SK-N-SH treated with all-trans-retinoic acid at 6 μM for 48 hours (cell line): ENCODE data around the gene ANKRD28.

Experiments
- ATAC-seq: fragments of 200-7000 bp; cut with Tn5 transposase; 3 replicates; pipeline ENCODE4 v1.9.1; 2020; ENCODE audit warnings: mild to moderate bottlenecking, moderate library complexity
- ARNTL ChIP-seq: fragments of 450-650 bp; formaldehyde crosslinking; IDR thresholded peaks from 2 replicates; pipeline ENCODE4 v1.5.0; 2020; ENCODE audit warnings: low read depth, mild to moderate bottlenecking, moderate library complexity, borderline replicate concordance
- BACH2 ChIP-seq: fragments of 250-450 bp; sonication (Bioruptor Pico); IDR thresholded peaks from 2 replicates; pipeline ENCODE4 v1.9.0; 2021; ENCODE audit warnings: mild to moderate bottlenecking, borderline replicate concordance
- CREB5 ChIP-seq: fragments of 250-450 bp; sonication (Bioruptor Pico); IDR thresholded peaks from 2 replicates; pipeline ENCODE4 v1.5.1; 2020; ENCODE audit warnings: low read depth, mild to moderate bottlenecking, moderate library complexity
- CSDC2 ChIP-seq: fragments of 250-450 bp; sonication (Bioruptor Pico); IDR thresholded peaks from 2 replicates; pipeline ENCODE4 v1.5.0; 2020; ENCODE audit warnings: mild to moderate bottlenecking, moderate library complexity
- CSRNP3 ChIP-seq: fragments of 250-450 bp; sonication (Bioruptor Pico); IDR thresholded peaks from 2 replicates; pipeline ENCODE4 v1.5.1; 2021; ENCODE audit warnings: mild to moderate bottlenecking, moderate library complexity
- ESRRG ChIP-seq: fragments of 250-450 bp; sonication (Bioruptor Pico); IDR thresholded peaks from 2 replicates; pipeline ENCODE4 v1.6.1; 2021; ENCODE audit warnings: mild to moderate bottlenecking
- GLIS3 ChIP-seq: fragments of 250-450 bp; sonication (Bioruptor Pico); IDR thresholded peaks from 2 replicates; pipeline ENCODE4 v1.5.0; 2020; ENCODE audit warnings: mild to moderate bottlenecking, moderate library complexity
- ISL1 ChIP-seq: fragments of 250-450 bp; sonication (Bioruptor Pico); IDR thresholded peaks from 2 replicates; pipeline ENCODE4 v2.1.2; 2022; ENCODE audit warnings: mild to moderate bottlenecking, moderate library complexity
- OSR1 ChIP-seq: fragments of 250-450 bp; sonication (Bioruptor Pico); IDR thresholded peaks from 2 replicates; pipeline ENCODE4 v1.8.0; 2022; ENCODE audit warnings: moderate library complexity, mild to moderate bottlenecking, inconsistent platforms
- PATZ1 ChIP-seq: fragments of 250-450 bp; sonication (Bioruptor Pico); IDR thresholded peaks from 2 replicates; pipeline ENCODE4 v1.8.0; 2020; ENCODE audit warnings: mild to moderate bottlenecking, moderate library complexity, borderline replicate concordance
- POU6F1 ChIP-seq: fragments of 250-450 bp; sonication (Bioruptor Pico); IDR thresholded peaks from 2 replicates; pipeline ENCODE4 v1.8.0; 2021; ENCODE audit warnings: low read depth, mild to moderate bottlenecking, moderate library complexity, borderline replicate concordance
- PPARA ChIP-seq: fragments of 250-450 bp; sonication (Bioruptor Pico); IDR thresholded peaks from 2 replicates; pipeline ENCODE4 v1.5.0; 2020; ENCODE audit warnings: mild to moderate bottlenecking, borderline replicate concordance
- RARB ChIP-seq: fragments of 250-450 bp; sonication (Bioruptor Pico); IDR thresholded peaks from 2 replicates; pipeline ENCODE4 v1.8.0; 2021; ENCODE audit warnings: mild to moderate bottlenecking, moderate library complexity
- TCF4 ChIP-seq: fragments of 250-450 bp; sonication (Bioruptor Pico); IDR thresholded peaks from 2 replicates; pipeline ENCODE4 v1.8.0; 2021; ENCODE audit warnings: mild to moderate bottlenecking, moderate library complexity, borderline replicate concordance
- TOX ChIP-seq: fragments of 250-450 bp; sonication (Bioruptor Pico); IDR thresholded peaks from 2 replicates; pipeline ENCODE4 v1.8.0; 2021; ENCODE audit warnings: mild to moderate bottlenecking, moderate library complexity, borderline replicate concordance
- TSHZ2 ChIP-seq: fragments of 250-450 bp; sonication (Bioruptor Pico); IDR thresholded peaks from 2 replicates; pipeline ENCODE4 v1.5.0; 2020; ENCODE audit warnings: mild to moderate bottlenecking, moderate library complexity
- ZC3H10 ChIP-seq: fragments of 250-450 bp; sonication (Bioruptor Pico); IDR thresholded peaks from 2 replicates; pipeline ENCODE4 v1.5.1; 2021; ENCODE audit warnings: mild to moderate bottlenecking, moderate library complexity
- ZFP3 ChIP-seq: fragments of 250-450 bp; sonication (Bioruptor Pico); IDR thresholded peaks from 2 replicates; pipeline ENCODE4 v1.5.0; 2020; ENCODE audit warnings: mild to moderate bottlenecking, moderate library complexity
- ZFP30 ChIP-seq: fragments of 450-650 bp; formaldehyde crosslinking; IDR thresholded peaks from 2 replicates; pipeline ENCODE4 v1.5.0; 2022; ENCODE audit warnings: mild to moderate bottlenecking, moderate library complexity
- ZNF565 ChIP-seq: fragments of 450-650 bp; formaldehyde crosslinking; conservative IDR thresholded peaks from 2 replicates; pipeline ENCODE4 v1.5.0; 2020; ENCODE audit warnings: low read depth, mild to moderate bottlenecking, moderate library complexity
- ZNF8 ChIP-seq: fragments of 450-650 bp; formaldehyde crosslinking; IDR thresholded peaks from 2 replicates; pipeline ENCODE4 v1.5.0; 2020; ENCODE audit warnings: mild to moderate bottlenecking, moderate library complexity

The ANKRD28 gene

GRCh38 chr3:15795651-15796308 is 2.0 kb downstream of the ANKRD28 start:
- no peak; the same call in 2 of the 3 replicates for ATAC-seq
- no peak for TF ChIP-seq TCF4 (CRISPR knock-in tag)
- TF ChIP-seq CSDC2, result no peak

- ATAC-seq, result peak; percentile 13; the same call in 1 of the 3 replicates
- no peak for TF ChIP-seq CSRNP3 (CRISPR knock-in tag)
- TF ChIP-seq CREB5 (CRISPR knock-in tag), result no peak
- TF ChIP-seq ZFP3 (CRISPR knock-in tag), result no peak
- TF ChIP-seq ZFP30 (CRISPR knock-in tag), result no peak
- no peak for TF ChIP-seq BACH2
- TF ChIP-seq ESRRG (CRISPR knock-in tag), result no peak
- TF ChIP-seq TSHZ2, result no peak
- TF ChIP-seq GLIS3 (CRISPR knock-in tag), result no peak
- TF ChIP-seq ARNTL (CRISPR knock-in tag), result no peak
- TF ChIP-seq ZNF565 (CRISPR knock-in tag), result no peak
- no peak for TF ChIP-seq RARB
- no peak for TF ChIP-seq ISL1
- TF ChIP-seq TCF4 (CRISPR knock-in tag), result no peak
These were observed 2.7 kb downstream of the ANKRD28 start for GRCh38 chr3:15794842-15795650.

- ATAC-seq, result peak; percentile 5; the same call in 2 of the 3 replicates
- no peak for TF ChIP-seq OSR1 (CRISPR knock-in tag)
- no peak for TF ChIP-seq BACH2
- TF ChIP-seq ZNF8 (CRISPR knock-in tag), result no peak
- TF ChIP-seq TSHZ2, result no peak
- no peak for TF ChIP-seq ARNTL (CRISPR knock-in tag)
- no peak for TF ChIP-seq POU6F1 (CRISPR knock-in tag)
- TF ChIP-seq ZFP3 (CRISPR knock-in tag), result no peak
- TF ChIP-seq PPARA (CRISPR knock-in tag), result no peak
- TF ChIP-seq ZC3H10 (CRISPR knock-in tag), result no peak
- TF ChIP-seq ZNF565 (CRISPR knock-in tag), result no peak
- no peak for TF ChIP-seq TOX (CRISPR knock-in tag)
- no peak for TF ChIP-seq PATZ1 (CRISPR knock-in tag)
- TF ChIP-seq CREB5 (CRISPR knock-in tag), result no peak
- no peak for TF ChIP-seq RARB
These were observed 3.4 kb downstream of the ANKRD28 start for GRCh38 chr3:15794303-15794771.
